Body of pancreas (tissue), 4 donors: ENCODE measurements around the gene KCND3.

Source experiments
- POLR2A ChIP-seq, 3 donors: fragments of 450-650 bp; IDR thresholded peaks; one replicate each; pipeline ENCODE4 v1.6.1; 2016; ENCODE audit warnings: antibody characterized with exemption in 3 of 3, mild to moderate bottlenecking in 2 of 3
- TF ChIP-seq, protein P1 (sequence below), 7 experiments: fragments of 450-650 bp in 4 of 7; fragments of 200-600 bp in 3 of 7; sonication (generic) in 3 of 7; IDR thresholded peaks; one replicate each; pipeline ENCODE4 v1.5.1; 2016 to 2019; ENCODE audit warnings: antibody characterized with exemption in 7 of 7

- TF ChIP-seq, protein P1, sequence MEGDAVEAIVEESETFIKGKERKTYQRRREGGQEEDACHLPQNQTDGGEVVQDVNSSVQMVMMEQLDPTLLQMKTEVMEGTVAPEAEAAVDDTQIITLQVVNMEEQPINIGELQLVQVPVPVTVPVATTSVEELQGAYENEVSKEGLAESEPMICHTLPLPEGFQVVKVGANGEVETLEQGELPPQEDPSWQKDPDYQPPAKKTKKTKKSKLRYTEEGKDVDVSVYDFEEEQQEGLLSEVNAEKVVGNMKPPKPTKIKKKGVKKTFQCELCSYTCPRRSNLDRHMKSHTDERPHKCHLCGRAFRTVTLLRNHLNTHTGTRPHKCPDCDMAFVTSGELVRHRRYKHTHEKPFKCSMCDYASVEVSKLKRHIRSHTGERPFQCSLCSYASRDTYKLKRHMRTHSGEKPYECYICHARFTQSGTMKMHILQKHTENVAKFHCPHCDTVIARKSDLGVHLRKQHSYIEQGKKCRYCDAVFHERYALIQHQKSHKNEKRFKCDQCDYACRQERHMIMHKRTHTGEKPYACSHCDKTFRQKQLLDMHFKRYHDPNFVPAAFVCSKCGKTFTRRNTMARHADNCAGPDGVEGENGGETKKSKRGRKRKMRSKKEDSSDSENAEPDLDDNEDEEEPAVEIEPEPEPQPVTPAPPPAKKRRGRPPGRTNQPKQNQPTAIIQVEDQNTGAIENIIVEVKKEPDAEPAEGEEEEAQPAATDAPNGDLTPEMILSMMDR (IDR thresholded peaks at IDR 0.05): no peak
- TF ChIP-seq POLR2A (IDR thresholded peaks at IDR 0.05): no peak
Measured at GRCh38 chr1:111804776-111805175, 184.7 kb downstream of the KCND3 start.
